ENCODE results near the gene STUM.
A peak's percentile ranks its signal among the peaks of the same experiment; 100 is the strongest.

The STUM gene

GRCh38 chr1:226533220-226533619, 15.3 kb upstream of the STUM start:
- DNase-seq (ENCODE audit: low read depth, low spot score), result no peak

DNA sequence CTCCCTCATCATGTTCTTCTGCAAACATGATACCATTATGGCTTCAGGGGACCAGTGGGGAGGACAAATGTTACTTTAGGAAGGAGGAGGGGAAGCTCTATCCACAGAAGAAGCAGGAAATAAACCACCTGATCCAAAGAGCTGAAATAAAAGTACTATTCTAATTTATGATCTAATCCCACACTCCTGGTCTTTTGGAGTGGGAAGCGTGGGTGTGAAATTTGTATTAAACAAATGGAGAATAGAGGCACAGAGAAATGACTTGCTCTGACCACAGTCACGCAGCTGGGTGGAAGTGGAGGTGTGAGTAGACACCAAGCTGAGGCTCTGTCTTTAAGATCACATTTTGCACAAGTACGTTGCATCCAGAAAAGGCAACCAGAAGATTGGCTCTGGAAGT, 14.5 kb upstream of the STUM start:
- DNase-seq (ENCODE audit: low read depth, low spot score), result no peak

DNA sequence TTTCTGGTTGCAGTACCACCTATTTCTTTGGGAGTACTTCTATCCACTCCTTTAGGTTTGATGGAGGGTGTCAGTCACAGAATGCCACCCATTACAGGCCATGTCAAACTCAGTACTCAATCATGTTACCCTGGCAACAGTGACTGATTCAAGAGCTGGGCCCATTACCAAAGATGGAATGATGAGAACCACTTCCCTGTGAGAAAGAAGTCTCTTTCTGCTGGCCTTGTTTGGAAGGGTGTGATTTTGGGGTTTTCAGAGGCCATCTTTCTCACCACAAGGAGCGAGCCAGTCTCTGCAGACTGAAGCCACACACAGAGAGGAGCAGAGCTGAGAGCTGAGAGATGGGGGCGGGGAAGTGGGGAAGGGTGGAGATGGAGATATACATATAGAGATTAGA, 13.9 kb upstream of the STUM start:
- DNase-seq (ENCODE audit: low read depth, low spot score), result no peak

GRCh38 chr1:226535666-226536065, 12.9 kb upstream of the STUM start:
- no peak for DNase-seq (ENCODE audit: low read depth, low spot score)

GRCh38 chr1:226541231-226541630, 7.3 kb upstream of the STUM start:
- no peak for DNase-seq (ENCODE audit: low read depth, low spot score)

DNA sequence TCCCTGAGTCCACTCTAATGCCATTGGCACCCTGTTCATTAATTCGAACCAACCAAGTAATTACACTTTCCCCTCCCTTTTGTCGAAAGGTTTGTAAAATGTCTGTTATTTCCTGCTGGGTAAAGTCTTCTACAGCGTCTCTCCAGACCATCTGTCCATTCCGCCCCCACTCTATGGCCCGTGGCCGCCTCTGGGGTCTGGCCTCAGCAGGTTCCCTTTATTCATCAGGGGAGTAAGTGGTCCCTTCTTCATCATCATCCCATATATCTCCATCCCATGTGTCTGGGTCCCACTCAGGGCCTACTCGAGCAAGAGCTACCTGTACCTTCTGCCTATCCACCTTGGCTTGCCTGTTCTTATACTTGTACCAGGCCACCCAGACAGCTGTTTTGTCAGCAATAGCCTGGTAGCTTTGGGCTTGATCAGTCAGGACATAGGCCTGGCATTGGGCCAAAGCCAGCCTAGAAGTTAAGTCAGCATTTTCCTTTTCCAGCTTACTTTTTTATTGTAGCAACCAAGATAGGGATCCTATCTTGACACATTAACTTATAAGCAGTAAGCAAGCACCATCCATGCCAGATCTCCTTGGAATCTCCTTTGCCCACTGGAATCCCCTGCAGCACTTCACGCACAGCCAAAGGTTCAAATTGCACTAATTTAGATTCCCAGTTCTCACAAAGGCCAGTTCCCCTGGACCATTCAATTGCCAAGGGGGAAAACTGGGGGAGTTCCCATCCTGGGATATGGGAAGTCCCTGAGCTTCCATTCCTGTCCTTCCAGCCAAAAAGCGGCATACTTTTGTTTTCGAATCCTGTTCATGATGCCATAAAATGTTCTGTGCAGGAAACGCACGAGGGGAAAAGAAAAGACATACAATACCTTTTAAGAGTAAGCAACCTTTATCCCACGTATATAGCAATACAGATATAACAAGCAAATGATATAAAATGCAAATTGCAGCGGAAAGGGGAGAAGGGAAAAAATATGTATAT, 6.6 kb upstream of the STUM start:
- DNase-seq (ENCODE audit: low read depth, low spot score), result peak; percentile 14

DNA sequence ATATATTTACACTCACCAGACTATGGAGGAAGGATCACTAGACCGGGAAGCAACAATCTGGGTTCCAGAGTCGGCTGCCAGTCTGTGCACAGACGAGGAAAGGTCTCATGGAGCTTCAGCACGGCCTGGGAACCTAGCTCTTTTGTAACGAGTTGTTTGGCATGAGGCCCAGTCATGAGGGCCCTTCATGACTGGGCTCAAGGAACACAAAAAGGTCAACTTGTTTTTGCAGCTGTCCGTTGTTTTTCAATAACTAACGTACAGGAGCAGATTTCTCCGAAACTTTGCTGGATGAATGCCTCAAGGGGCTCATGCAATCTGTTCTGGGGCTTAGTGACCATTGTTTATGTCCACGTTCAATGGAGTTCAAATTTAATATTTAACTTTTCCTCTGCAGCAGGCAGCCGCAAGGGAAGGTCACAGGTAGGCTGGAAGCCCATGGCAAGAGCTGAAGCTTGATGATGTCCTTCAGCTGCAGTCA, 5.9 kb upstream of the STUM start:
- no peak for DNase-seq (ENCODE audit: low read depth, low spot score)

GRCh38 chr1:226545836-226546596, 2.5 kb upstream of the STUM start:
- no peak for DNase-seq (ENCODE audit: low read depth, low spot score)

DNA sequence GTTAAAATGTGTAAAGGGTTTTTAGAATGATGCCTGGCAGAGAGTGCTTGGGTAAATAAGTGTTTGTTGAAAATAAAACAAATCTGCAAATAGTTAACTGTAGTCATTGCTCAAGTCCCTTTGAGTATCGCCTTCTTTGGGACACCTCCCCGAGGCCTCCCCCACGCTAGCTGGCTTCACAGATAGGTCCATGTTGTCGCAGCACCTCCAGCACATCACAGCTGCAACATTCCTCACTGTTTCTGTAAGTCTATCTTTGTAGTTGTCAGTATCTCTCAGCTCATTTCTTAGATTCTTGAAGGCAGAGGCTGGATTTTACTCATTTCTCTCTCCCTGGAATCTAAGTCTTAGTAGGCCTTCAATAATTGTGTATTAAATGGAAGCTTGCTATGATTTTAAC, 1.6 kb upstream of the STUM start:
- no peak for DNase-seq (ENCODE audit: low read depth, low spot score)

DNA sequence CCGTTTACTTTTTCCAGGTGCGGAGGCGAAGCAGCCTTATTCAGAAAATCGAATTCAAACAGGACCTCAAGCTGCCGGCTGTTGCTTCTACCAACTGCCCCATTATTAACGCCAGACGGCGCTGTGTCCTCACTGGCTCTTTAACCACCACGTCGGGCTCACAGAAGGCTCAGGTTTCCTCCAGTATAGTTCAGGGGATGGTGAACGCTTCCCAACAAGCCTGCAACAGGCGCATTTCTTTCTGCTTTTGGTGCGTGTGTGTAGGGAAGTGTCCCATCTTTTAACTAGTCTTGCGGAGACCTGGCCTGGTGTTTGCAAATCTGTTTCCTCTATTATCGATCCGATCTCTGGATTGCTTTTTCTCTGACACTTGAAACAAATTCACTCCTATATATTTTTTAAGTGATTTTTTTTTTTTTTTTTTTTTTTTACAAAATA, 791 bp upstream of the STUM start:
- DNase-seq (ENCODE audit: low read depth, low spot score), result peak; percentile 93

- no peak for DNase-seq (ENCODE audit: low read depth, low spot score)
Measured at GRCh38 chr1:226549094-226549936, 751 bp downstream of the STUM start.

GRCh38 chr1:226549937-226550671, 1.5 kb downstream of the STUM start:
- DNase-seq (ENCODE audit: low read depth, low spot score), result peak; percentile 65

DNA sequence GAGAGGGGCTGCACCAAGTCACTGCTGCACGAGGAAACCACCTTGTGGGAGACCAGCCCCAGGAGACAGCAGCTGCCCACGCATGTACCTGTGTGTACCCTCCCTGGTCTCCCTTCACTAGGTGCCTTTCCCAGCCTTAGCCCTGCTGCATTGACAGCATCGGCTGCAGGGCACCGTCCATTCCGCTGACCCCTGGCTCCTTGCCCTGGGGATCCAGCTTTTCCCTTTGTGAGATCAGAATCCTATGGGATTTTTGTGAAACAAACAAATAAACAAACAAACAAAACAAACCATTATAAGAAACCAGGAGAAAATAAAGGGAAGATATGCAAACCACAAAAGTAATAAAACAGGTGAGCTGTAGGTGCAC, 2.1 kb downstream of the STUM start:
- no peak for DNase-seq (ENCODE audit: low read depth, low spot score)

- DNase-seq (ENCODE audit: low read depth, low spot score), result no peak
Measured at GRCh38 chr1:226551299-226551698, 2.7 kb downstream of the STUM start.

DNA sequence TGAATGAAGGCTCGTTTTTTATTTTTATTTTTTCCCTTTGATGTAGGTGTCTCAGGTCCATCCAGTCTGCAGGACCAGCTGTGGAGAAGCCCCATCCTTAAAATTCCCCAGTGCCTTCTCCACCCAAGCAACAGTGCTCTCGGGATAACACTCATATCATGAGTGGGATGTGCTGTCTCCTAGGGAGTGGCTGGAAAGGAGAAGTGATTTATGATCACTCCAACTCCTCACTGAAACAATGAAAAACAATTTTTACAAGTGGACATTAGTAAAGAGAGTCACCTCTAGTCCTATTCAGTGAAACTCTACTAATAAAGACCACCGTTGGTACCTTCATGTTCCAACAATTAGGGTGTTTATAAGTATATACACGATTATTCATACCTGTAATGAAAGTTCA, 3.5 kb downstream of the STUM start:
- DNase-seq (ENCODE audit: low read depth, low spot score), result no peak

GRCh38 chr1:226553266-226553923, 4.8 kb downstream of the STUM start:
- DNase-seq (ENCODE audit: low read depth, low spot score), result no peak

GRCh38 chr1:226553924-226554282, 5.3 kb downstream of the STUM start:
- DNase-seq (ENCODE audit: low read depth, low spot score), result no peak

- no peak for DNase-seq (ENCODE audit: low read depth, low spot score)
Measured at GRCh38 chr1:226555092-226555491, 6.5 kb downstream of the STUM start.

GRCh38 chr1:226557424-226557823, 8.9 kb downstream of the STUM start:
- no peak for DNase-seq (ENCODE audit: low read depth, low spot score)

DNA sequence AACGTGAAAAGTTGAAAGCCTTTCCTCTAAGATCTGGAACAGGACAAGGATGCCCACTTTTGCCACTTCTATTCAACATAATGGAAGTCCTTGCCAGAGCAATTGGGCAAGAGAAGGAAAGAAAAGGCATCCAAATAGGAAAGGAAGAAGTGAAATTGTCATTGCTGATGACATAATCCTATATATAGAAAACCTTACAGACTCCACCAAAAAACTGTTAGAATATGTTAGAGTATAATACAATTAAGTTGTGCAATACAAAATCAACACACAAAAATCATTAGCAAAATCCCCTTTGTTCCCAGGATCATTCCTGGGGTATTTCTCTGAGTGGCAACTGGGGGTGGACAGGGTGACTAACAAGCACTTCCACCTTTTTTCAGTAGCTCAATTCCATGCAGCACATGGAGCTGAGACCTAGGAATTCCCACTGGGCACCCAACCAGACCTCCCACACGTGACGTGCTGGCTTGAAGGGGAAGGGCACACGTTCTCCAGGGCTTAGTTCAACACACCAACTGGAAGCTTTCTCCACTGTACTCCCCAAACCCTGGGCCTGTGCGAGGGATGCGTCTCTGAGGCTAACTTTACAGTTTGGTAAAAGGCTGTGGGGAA, 9.6 kb downstream of the STUM start:
- no peak for DNase-seq (ENCODE audit: low read depth, low spot score)

Measured in ELF-1 (cell line).